ENCODE results near the gene DNM2. TPM values are rescaled to one million over a fixed set of nuclear protein-coding genes. Genes with fewer than 3 reads are reported as not detected.

Gene DNM2
- total and polyA plus RNA-seq, 9 of the 15 experiments (the other 6 are each of a cell fraction or from before 2014, with no cell fraction given), result 2.2 to 161 (median 72.6) TPM

DNA sequence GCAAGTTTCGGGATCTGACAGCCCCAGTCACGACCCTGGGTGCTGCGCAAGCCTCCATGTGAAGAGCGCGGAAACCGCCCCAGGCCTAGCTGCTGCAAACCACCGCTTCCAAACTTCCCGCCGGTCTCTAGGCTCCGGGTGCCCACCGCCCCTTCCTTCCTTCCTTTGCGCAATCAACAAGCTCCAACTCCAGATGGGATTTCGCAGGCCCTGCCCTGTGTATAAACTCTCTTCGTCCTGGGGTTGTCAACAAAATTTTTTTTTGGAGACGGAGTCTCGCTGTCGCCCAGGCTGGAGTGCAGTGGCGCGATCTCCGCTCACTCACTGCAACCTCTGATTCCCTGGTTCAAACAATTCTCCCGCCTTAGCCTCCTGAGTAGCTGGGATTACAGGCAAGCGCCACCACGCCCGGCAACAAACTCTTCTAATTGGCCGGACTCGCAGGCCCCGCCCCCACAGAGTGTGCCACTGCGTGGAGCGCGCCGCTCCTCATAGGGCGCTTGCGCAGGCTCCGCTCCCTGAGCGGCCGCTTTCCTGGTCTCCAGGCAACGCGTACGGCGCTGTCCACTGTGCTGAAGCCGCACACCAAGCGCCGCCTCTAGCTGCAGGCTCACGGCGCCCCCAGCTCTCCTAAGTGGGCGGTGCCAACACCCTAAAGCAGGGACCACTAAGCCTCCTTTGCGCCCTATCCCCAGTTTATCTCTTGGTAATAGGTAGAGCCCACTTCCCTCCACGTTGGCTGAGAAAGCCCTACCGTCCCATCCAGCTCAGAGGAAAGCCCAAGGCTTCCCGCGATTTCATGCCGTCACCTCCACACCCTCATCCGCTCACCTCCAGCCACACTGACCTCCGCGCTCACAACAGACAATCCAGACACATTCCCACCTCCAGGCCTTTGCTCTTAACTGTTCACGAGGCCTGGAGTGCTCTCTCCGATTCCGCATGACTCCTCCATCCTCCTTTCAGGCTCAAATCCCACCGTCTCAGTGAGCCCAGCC is 22.2 kb upstream of the DNM2 start (continued):
- TF ChIP-seq, protein P1, sequence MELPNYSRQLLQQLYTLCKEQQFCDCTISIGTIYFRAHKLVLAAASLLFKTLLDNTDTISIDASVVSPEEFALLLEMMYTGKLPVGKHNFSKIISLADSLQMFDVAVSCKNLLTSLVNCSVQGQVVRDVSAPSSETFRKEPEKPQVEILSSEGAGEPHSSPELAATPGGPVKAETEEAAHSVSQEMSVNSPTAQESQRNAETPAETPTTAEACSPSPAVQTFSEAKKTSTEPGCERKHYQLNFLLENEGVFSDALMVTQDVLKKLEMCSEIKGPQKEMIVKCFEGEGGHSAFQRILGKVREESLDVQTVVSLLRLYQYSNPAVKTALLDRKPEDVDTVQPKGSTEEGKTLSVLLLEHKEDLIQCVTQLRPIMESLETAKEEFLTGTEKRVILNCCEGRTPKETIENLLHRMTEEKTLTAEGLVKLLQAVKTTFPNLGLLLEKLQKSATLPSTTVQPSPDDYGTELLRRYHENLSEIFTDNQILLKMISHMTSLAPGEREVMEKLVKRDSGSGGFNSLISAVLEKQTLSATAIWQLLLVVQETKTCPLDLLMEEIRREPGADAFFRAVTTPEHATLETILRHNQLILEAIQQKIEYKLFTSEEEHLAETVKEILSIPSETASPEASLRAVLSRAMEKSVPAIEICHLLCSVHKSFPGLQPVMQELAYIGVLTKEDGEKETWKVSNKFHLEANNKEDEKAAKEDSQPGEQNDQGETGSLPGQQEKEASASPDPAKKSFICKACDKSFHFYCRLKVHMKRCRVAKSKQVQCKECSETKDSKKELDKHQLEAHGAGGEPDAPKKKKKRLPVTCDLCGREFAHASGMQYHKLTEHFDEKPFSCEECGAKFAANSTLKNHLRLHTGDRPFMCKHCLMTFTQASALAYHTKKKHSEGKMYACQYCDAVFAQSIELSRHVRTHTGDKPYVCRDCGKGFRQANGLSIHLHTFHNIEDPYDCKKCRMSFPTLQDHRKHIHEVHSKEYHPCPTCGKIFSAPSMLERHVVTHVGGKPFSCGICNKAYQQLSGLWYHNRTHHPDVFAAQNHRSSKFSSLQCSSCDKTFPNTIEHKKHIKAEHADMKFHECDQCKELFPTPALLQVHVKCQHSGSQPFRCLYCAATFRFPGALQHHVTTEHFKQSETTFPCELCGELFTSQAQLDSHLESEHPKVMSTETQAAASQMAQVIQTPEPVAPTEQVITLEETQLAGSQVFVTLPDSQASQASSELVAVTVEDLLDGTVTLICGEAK (IDR thresholded peaks at IDR 0.05), result peak; percentile 82
- TF ChIP-seq, protein P1 (CRISPR knock-in tag; IDR thresholded peaks at IDR 0.05), result no peak
- TF ChIP-seq KDM4B (IDR thresholded peaks at IDR 0.05; ENCODE audit: borderline replicate concordance in 2 of 2, low read depth in 1 of 2), result 0 out of 4 replicates have a peak, but pooled peaks of 1 of the 2 experiments have one; percentile 27
- no peak for TF ChIP-seq ZNF197 (CRISPR knock-in tag; IDR thresholded peaks at IDR 0.05; ENCODE audit: low read depth)
- TF ChIP-seq ZNF12 (CRISPR knock-in tag; IDR thresholded peaks at IDR 0.05), result 0 out of 2 replicates have a peak, but pooled peaks have one; percentile 53
- TF ChIP-seq BHLHE40 (IDR thresholded peaks at IDR 0.05; ENCODE audit: low read length), result peak; percentile 76
- no peak for TF ChIP-seq FOXM1 (IDR thresholded peaks at IDR 0.05; ENCODE audit: low read depth)
- 0 out of 2 replicates have a peak, but pooled peaks have one; percentile 59 for TF ChIP-seq FOXM1 (CRISPR knock-in tag; IDR thresholded peaks at IDR 0.05; ENCODE audit: low read depth)
- TF ChIP-seq, protein P2, sequence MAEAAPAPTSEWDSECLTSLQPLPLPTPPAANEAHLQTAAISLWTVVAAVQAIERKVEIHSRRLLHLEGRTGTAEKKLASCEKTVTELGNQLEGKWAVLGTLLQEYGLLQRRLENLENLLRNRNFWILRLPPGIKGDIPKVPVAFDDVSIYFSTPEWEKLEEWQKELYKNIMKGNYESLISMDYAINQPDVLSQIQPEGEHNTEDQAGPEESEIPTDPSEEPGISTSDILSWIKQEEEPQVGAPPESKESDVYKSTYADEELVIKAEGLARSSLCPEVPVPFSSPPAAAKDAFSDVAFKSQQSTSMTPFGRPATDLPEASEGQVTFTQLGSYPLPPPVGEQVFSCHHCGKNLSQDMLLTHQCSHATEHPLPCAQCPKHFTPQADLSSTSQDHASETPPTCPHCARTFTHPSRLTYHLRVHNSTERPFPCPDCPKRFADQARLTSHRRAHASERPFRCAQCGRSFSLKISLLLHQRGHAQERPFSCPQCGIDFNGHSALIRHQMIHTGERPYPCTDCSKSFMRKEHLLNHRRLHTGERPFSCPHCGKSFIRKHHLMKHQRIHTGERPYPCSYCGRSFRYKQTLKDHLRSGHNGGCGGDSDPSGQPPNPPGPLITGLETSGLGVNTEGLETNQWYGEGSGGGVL (CRISPR knock-in tag; IDR thresholded peaks at IDR 0.05), result no peak
- TF ChIP-seq, protein P3, sequence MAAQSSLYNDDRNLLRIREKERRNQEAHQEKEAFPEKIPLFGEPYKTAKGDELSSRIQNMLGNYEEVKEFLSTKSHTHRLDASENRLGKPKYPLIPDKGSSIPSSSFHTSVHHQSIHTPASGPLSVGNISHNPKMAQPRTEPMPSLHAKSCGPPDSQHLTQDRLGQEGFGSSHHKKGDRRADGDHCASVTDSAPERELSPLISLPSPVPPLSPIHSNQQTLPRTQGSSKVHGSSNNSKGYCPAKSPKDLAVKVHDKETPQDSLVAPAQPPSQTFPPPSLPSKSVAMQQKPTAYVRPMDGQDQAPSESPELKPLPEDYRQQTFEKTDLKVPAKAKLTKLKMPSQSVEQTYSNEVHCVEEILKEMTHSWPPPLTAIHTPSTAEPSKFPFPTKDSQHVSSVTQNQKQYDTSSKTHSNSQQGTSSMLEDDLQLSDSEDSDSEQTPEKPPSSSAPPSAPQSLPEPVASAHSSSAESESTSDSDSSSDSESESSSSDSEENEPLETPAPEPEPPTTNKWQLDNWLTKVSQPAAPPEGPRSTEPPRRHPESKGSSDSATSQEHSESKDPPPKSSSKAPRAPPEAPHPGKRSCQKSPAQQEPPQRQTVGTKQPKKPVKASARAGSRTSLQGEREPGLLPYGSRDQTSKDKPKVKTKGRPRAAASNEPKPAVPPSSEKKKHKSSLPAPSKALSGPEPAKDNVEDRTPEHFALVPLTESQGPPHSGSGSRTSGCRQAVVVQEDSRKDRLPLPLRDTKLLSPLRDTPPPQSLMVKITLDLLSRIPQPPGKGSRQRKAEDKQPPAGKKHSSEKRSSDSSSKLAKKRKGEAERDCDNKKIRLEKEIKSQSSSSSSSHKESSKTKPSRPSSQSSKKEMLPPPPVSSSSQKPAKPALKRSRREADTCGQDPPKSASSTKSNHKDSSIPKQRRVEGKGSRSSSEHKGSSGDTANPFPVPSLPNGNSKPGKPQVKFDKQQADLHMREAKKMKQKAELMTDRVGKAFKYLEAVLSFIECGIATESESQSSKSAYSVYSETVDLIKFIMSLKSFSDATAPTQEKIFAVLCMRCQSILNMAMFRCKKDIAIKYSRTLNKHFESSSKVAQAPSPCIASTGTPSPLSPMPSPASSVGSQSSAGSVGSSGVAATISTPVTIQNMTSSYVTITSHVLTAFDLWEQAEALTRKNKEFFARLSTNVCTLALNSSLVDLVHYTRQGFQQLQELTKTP (IDR thresholded peaks at IDR 0.05; ENCODE audit: low read depth in 1 of 2, partially characterized antibody in 2 of 2), result peak in 1 of 2 experiments; percentile 98
